Activated T-helper 1 cell treated with anti-CD3 and anti-CD28 coated beads, Interleukin-2, amount 50 U/mL, for 16 hours (primary cell): ENCODE data around the gene ADARB2.

Experiments
- DNase-seq, 2 donors: peaks; one replicate each; pipeline ENCODE4 v3.0.0-alpha.2; 2020; ENCODE audit warnings: low read depth in 1 of 2, low spot score in 1 of 2

The ADARB2 gene

DNA sequence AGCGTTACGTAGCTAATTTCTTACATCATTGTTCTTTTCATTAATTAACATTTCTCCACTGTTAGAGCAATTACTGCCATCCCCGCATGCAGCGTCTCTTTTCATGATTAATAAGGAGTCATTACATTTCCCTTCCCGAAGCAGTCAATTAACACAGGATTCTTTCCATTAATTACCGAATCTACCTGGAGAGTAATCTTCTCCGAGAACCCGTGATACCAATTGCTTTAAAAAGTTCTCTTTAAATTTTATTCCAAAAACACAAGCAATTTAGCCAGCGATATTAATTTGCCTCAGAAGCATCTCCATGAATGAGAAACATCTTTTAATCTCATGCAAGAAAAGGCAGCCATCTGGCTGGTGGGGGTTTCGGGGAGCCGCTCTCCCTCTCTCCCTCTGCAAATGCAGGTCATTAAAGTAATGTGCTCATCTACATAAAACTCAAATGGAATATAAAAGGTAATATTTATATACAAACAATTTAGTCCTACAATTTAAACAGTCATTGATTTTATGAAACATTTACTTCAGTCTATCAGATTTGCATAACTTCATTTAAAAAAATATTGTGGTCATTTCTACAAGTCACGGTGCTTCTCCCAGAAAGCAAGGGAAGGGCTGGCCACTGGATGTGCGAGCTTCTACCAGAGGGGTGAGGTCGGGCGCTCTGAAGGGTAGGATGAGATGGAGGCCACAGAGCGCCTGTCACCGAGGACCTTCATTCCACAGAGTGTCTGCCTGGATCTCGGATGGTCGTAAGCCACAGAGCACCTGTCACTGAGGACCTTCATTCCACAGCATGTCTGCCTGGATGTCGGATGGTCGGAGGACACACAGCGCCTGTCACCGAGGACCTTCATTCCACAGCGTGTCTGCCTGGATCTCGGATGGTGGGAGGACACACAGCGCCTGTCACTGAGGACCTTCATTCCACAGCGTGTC lies 536.2 kb downstream of the ADARB2 start:
- no peak for DNase-seq

- no peak for DNase-seq
Measured at GRCh38 chr10:1199897-1200721, 537.2 kb downstream of the ADARB2 start.

GRCh38 chr10:1199345-1199673 lies 538.0 kb downstream of the ADARB2 start:
- no peak for DNase-seq

- no peak for DNase-seq
Measured at GRCh38 chr10:1198453-1199344, 538.6 kb downstream of the ADARB2 start.

DNA sequence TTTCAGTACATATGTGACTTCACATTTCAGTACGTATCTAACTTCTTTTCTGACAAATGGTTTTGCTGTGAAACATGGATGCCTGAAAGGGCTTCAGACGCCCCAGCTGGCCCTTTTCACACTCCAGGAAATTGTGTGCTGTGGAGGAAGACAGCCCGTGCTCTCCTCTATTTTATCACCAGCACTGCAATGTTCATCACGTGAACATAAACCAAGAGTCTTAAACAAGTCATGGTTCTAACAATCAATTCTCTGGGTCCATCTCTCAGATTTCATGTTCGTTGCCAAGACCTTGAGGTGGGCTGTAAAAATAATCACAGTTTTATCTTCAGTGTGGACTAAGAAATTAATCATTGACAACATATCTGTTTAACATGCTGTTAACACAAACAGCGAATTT lies 539.9 kb downstream of the ADARB2 start:
- no peak for DNase-seq

GRCh38 chr10:1196656-1197055 lies 540.7 kb downstream of the ADARB2 start:
- DNase-seq, result no peak

GRCh38 chr10:1195828-1196227 lies 541.5 kb downstream of the ADARB2 start:
- DNase-seq, result no peak

GRCh38 chr10:1194161-1194560 lies 543.2 kb downstream of the ADARB2 start:
- DNase-seq, result no peak

- no peak for DNase-seq
Measured at GRCh38 chr10:1193561-1193960, 543.8 kb downstream of the ADARB2 start.

- DNase-seq, result no peak
Measured at GRCh38 chr10:1191752-1192151, 545.6 kb downstream of the ADARB2 start.

DNA sequence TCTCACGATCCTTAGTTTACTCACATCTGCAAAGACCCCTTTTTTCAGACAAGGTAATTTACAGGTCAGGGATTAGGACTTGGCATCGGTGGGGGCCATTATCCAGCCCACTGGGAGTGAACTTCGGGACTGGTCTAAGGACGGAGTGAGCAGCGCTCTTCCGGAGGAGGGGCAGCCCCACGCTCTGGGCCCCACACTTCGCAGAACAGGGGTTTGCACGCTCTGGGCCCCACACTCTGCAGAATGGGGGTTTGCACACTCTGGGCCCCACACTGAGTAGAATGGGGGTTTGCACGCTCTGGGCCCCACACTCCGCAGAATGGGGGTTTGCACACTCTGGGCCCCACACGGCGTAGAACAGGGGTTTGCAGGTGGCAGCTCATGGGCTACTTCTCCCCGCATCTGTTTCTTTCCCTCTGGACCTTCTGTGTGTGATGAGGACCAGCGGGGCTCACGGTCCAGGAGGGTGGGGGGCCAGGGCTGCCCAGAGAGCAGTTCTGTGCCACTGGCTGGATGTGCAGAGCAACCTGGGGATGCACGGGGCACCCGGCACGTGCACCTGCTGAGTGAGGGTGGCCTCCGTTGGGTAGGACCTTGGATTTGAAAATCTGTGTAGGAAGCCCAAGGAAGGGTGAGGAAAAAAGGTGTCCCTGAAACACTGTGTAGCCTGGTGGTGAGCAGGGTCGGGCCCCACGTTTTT lies 546.4 kb downstream of the ADARB2 start:
- DNase-seq, result no peak

- DNase-seq, result no peak
Measured at GRCh38 chr10:1190052-1190395, 547.3 kb downstream of the ADARB2 start.

GRCh38 chr10:1189166-1190051 lies 547.9 kb downstream of the ADARB2 start:
- DNase-seq, result no peak

- no peak for DNase-seq
Measured at GRCh38 chr10:1188558-1189135, 548.7 kb downstream of the ADARB2 start.

GRCh38 chr10:1187855-1188557 lies 549.3 kb downstream of the ADARB2 start:
- no peak for DNase-seq

DNA sequence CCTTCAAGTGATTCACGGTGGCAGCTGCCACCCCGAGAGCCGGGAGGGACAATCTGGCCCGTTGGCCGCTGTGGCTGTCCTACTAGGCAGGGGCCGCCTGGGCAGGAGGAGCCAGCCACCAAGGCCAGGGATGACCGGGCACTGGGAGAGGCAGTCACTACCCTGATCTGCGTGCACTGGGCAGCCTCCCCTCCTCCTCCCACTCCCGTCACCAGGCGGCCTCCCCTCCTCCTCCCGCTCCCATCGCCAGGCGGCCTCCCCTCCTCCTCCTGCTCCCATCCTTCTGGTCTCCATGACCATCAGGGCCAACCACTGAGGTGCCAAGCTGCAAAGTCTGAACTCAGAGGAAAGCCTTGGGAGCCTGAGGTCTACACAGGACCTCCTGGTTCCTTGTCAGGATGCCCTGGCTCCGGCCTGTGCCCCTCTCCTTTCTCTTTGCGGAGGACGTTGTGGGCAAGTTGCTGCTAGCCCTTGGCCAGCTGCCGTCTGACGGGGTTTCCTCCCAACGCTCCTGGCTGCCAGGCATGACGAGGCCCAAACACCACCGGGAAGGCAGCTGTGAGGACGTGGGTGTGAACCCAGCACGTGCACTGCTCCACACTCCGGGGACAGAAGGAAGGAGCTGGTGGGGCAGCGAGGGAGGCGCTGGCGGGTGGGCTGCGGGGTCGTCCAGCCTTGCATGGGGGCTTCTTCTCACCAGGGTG lies 550.0 kb downstream of the ADARB2 start:
- DNase-seq, result no peak

- no peak for DNase-seq
Measured at GRCh38 chr10:1186683-1186990, 550.7 kb downstream of the ADARB2 start.

DNA sequence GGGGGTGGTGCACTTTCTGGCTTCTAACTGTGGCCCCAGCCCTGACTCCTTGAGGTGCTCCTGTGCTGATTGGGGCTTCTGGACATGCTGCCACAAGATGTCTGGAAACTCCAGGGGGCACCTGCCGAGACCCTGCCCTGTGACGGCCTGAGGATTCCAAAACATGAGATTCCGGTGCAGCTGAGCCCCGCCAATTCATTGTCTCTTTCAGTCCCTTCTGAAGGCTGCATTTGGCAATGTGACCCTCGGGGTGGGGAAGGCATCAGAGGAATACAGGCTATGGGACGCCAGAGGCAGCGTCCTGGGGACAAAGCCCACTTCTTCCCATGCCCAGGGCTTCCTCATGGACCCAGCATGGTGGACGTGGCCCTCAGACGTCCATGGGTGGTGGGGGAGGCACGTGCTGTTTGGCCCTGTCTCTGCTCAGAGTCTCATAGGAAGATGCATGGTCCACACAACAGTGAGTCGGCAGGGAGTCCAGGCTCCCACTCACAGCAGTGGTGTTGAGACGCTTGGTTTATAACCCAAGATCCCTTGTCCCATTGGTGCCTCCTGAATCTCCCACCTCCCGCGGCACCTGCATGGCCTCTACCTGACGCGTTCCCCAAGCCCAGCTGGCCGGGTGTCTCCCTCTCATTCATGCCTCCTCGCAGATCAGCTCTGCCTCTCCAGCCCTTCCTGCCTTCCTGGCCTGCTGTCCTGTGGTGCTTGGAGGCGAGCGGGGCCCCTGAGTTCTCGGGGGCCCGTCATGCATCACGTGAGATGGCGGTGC lies 551.2 kb downstream of the ADARB2 start:
- no peak for DNase-seq
